ENCODE measurements around the gene ZNF574. TPM values are rescaled to one million over a fixed set of nuclear protein-coding genes. Genes with fewer than 3 reads are reported as not detected.
"Not testable (repeated sequence)": the region's sequence is repeated elsewhere in the genome, so short reads cannot be mapped to it uniquely, and the experiment has no call there.

Gene ZNF574
- total RNA-seq, 2 experiments from 2014 or later: 14.3 to 14.5 TPM

DNA sequence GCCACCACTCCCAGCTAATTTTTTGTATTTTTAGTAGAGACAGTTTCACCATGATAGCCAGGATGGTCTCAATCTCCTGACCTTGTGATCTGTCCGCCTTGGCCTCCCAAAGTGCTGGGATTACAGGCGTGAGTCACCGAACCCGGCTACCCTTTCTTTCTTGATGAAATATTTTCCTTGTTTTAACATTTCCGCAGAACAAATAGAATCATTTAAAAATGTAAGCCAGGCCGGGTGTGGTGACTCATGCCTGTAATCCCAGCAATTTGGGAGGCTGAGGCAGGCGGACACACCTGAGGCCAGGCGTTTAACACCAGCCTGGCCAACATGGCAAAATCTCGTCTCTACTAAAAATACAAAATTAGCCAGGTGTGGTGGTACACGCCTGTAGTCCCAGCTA lies 24.3 kb downstream of the ZNF574 start:
- CTCF ChIA-PET: interaction anchor here (1.2 kb wide), 1 partner anchor 10 kb away, joined by 3 read pairs; no protein-coding TSS in a partner anchor
- DNase-seq, H3K27me3 Mint-ChIP-seq, H3K27ac Mint-ChIP-seq, H3K4me1 Mint-ChIP-seq, H3K4me3 Mint-ChIP-seq, POLR2A ChIA-PET, H3K9me3 Mint-ChIP-seq: not testable (repeated sequence)
- peaks cover 15% of the 10 kb centered on the region for H3K36me3 Mint-ChIP-seq (ENCODE audit: low read depth)

DNA sequence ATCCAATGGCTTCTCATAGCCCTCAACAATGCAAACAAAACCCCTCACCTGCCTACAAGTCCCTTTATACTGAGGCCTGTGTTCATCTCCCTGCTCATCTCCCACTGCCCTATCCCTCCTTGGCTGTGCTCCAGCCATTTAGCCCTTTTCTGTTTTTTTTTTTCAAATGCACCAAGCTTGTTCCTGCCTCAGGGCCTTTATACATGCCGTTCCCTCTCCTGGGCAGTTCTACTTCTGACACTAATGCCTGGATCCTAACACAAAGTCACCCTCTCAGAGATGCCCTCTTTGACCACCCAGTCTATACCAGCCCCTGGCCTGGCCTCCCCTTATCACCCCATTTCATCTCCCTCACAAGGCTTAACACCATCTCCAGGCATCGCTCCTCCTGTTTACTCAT lies 26.9 kb downstream of the ZNF574 start:
- ChIA-PET POLR2A (no interaction called here), CTCF (interaction anchor here (1.0 to 1.4 kb wide), 4 partner anchors 194 to 338 kb away, joined by 3 to 4 read pairs (median 3); no protein-coding TSS in a partner anchor)
- peaks cover 6% of the 10 kb centered on the region for H3K36me3 Mint-ChIP-seq (ENCODE audit: low read depth)
- no peaks in the 10 kb centered on the region for H3K27me3 Mint-ChIP-seq
- DNase-seq: no peak
- H3K4me3 Mint-ChIP-seq: no peak overlapping the region
- H3K4me1 Mint-ChIP-seq: peaks cover 10% of the 10 kb centered on the region
- H3K27ac Mint-ChIP-seq: no peak overlapping the region
- H3K9me3 Mint-ChIP-seq: no peaks in the 10 kb centered on the region

DNA sequence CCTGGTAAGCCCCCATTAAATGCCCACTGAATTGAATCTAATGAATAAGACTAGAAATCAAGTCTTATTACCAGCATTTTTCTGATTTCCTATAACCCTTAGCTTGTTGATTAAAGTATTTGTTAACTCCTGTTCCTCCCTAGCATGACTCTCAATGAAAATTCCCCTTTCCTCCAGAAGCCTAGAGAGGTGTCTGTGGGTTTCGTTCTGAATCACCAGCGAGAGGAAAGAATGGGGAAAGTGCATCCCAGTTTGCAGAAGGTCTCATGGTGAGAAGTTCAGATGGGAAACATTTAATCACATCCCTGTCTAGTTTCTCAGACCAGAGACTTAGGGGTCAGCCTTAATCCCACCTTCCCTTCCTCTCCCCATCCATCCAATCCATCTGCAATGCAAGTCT lies 29.4 kb downstream of the ZNF574 start:
- CTCF ChIA-PET: interaction anchor here (1.5 kb wide), 1 partner anchor 335 kb away, joined by 5 read pairs; no protein-coding TSS in a partner anchor
- DNase-seq: no peak
- Mint-ChIP-seq H3K36me3 (ENCODE audit: low read depth) (no peaks in the 10 kb centered on the region), H3K27me3 (no peaks in the 10 kb centered on the region), H3K4me1 (peaks cover 16% of the 10 kb centered on the region), H3K4me3 (no peak overlapping the region), H3K9me3 (no peaks in the 10 kb centered on the region), H3K27ac (no peak overlapping the region)
- POLR2A ChIA-PET: no interaction called here

DNA sequence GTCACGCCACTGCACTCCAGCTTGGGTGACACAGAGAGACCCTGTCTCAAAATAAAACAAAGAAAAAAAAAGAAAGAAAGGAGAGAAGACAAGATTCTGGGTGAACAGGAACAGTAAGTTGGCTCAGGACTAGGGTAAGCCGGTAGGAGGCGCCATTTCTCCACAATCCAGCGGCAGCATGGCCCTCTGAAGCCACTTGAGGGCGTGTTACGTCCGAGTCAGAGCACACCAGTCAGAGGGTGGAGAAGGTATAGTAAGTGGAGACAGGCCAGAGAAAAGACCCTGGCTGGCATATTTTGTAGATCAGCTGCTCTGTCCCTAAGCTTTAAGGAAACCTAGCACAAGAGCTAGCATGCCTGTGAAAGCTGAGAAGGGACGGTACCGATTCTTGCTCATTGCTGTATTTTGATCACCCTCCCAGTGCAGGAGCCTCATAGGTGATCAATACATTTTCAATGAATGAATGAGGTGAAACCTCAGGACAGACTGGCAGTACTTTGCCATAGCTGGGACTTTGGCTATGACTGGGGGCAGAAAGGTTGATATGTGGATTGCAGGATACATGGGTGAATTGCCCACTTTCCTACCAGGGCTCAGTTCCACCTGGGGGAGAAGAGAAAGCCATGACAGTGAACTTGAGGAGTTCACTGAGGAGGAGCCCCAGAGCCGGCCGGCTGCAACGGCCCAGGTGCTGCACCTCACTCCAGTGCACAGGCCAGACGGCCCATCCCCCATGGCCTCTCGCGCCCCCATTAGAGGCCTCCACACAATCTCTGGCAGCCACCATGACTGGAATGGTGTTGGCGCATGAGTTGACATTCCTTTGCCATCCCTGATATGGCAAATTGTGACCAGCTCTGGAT lies 32.8 kb downstream of the ZNF574 start:
- H3K9me3 Mint-ChIP-seq: no peaks in the 10 kb centered on the region
- H3K4me1 Mint-ChIP-seq: peaks cover 34% of the 10 kb centered on the region
- H3K27ac Mint-ChIP-seq: no peak overlapping the region
- H3K36me3 Mint-ChIP-seq (ENCODE audit: low read depth): peaks cover 13% of the 10 kb centered on the region
- POLR2A ChIA-PET: no interaction called here
- CTCF ChIA-PET: interaction anchor here (0.6 to 3.6 kb wide), 37 partner anchors 12 to 331 kb away, joined by 3 to 23 read pairs (median 4); partner anchors contain the start of genes GSK3A and POU2F2
- H3K4me3 Mint-ChIP-seq: no peak overlapping the region
- DNase-seq: peak; percentile 92
- H3K27me3 Mint-ChIP-seq: no peaks in the 10 kb centered on the region

DNA sequence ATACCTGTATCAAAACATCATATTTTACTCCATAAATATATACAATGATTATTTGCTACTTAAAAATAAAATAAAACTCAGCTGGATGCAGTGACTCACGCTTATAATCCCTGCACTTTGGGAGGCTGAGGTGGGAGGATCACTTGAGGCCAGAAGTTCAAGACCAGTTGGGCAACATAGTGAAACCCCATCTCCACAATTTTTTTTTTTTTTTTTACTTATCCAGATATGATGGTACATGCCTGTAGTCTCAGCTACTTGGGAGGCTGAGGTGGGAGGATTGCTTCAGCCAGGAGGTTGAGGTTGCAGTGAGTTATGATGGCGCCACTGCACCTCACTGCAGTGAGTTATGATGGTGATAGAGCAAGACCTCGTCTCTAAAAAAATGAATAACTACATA lies 33.9 kb downstream of the ZNF574 start:
- Mint-ChIP-seq H3K4me3 (no peak overlapping the region), H3K9me3 (no peaks in the 10 kb centered on the region), H3K4me1 (peaks cover 38% of the 10 kb centered on the region), H3K36me3 (ENCODE audit: low read depth) (peaks cover 16% of the 10 kb centered on the region), H3K27me3 (no peaks in the 10 kb centered on the region), H3K27ac (no peak overlapping the region)
- DNase-seq: no peak
- ChIA-PET CTCF (interaction anchor here (0.6 to 3.6 kb wide), 8 partner anchors 11 to 330 kb away, joined by 3 to 23 read pairs (median 5); partner anchors contain the start of gene GSK3A), POLR2A (interaction anchor here (0.9 to 1.0 kb wide), 2 partner anchors 22 to 133 kb away, joined by 3 read pairs; partner anchors contain the start of gene GSK3A)

DNA sequence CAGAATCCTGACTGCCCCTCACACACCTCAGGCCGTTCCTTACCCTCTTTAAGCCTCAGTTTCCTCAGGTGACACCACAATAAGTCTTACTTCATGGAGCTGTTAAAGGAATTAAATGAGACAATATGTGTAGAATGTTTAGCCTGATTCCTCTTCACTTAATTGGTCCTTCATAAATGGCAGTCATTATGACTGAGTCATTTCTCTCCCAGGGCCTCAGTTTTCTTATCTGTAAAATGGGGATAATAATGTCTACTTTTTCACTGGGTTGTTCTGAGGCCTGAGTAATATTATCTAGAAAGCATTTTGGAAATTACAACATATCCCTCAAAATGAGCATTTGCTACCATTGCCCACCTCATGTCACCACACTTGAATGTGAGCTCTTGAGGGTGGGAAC lies 34.7 kb downstream of the ZNF574 start:
- peaks cover 32% of the 10 kb centered on the region for H3K4me1 Mint-ChIP-seq
- POLR2A ChIA-PET: interaction anchor here (0.9 kb wide), 1 partner anchor 21 kb away, joined by 3 read pairs; no protein-coding TSS in a partner anchor
- H3K27ac Mint-ChIP-seq: no peak overlapping the region

DNA sequence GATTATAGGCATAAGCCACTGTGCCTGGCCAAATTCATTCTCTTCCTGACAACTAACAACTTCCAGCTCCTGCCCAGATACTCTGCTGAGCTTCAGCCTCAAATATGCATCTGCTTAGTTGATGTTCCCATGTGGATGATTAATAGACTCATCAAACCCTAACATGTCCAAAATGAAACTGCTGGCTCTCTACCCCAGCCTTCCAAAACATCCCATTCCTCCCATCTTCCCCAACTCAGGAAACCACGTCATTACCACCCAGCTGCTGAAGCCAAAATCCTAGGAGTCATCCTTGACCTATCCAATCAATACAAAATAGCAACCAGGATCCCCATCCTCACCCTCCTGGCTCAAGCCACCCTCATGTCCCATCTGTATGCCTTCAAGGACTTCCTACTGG lies 35.4 kb downstream of the ZNF574 start:
- no peaks in the 10 kb centered on the region for H3K27me3 Mint-ChIP-seq
- H3K4me1 Mint-ChIP-seq: peaks cover 28% of the 10 kb centered on the region
- H3K4me3 Mint-ChIP-seq: no peak overlapping the region
- POLR2A ChIA-PET: no interaction called here
- peaks cover 28% of the 10 kb centered on the region for H3K36me3 Mint-ChIP-seq (ENCODE audit: low read depth)
- DNase-seq: no peak
- CTCF ChIA-PET: interaction anchor here (1.1 to 3.6 kb wide), 3 partner anchors 21 to 173 kb away, joined by 3 to 23 read pairs (median 4); partner anchors contain the start of gene POU2F2
- H3K27ac Mint-ChIP-seq: peak overlapping the region; percentile 48
- no peaks in the 10 kb centered on the region for H3K9me3 Mint-ChIP-seq

More for the DNA sequence above, 34.7 kb downstream of the ZNF574 start:
- H3K27me3 Mint-ChIP-seq: no peaks in the 10 kb centered on the region
- H3K9me3 Mint-ChIP-seq: no peaks in the 10 kb centered on the region
- DNase-seq: no peak
- H3K36me3 Mint-ChIP-seq (ENCODE audit: low read depth): peaks cover 21% of the 10 kb centered on the region
- H3K4me3 Mint-ChIP-seq: no peak overlapping the region
- CTCF ChIA-PET: interaction anchor here (0.6 to 3.6 kb wide), 4 partner anchors 22 to 290 kb away, joined by 3 to 23 read pairs (median 4); partner anchors contain the start of gene POU2F2

DNA sequence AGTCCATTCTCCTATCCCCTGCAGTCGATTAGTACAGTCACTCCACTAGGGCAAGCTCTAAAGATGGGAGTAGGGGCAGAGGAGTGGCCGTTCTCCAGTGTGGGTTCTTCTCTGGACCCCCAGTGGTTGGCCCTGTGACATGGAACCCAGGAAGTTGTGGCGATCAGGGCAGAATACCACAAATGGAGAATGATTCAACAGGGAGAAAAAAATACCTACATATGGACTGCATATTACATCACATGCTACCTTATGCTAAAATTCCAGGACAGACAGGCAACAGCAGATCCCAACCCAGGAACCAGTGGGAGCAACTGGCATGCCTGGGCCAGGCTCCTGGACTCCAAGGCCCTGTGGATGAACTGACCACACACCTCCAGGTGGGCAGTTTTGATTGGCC lies 35.8 kb downstream of the ZNF574 start:
- no peaks in the 10 kb centered on the region for H3K27me3 Mint-ChIP-seq
- no peaks in the 10 kb centered on the region for H3K9me3 Mint-ChIP-seq
- ChIA-PET CTCF (interaction anchor here (1.4 to 3.6 kb wide), 2 partner anchors 21 to 168 kb away, joined by 4 to 23 read pairs; partner anchors contain the start of gene POU2F2), POLR2A (no interaction called here)
- no peak overlapping the region for H3K4me3 Mint-ChIP-seq
- peaks cover 30% of the 10 kb centered on the region for H3K36me3 Mint-ChIP-seq (ENCODE audit: low read depth)
- DNase-seq: no peak
- no peak overlapping the region for H3K27ac Mint-ChIP-seq
- peaks cover 28% of the 10 kb centered on the region for H3K4me1 Mint-ChIP-seq

DNA sequence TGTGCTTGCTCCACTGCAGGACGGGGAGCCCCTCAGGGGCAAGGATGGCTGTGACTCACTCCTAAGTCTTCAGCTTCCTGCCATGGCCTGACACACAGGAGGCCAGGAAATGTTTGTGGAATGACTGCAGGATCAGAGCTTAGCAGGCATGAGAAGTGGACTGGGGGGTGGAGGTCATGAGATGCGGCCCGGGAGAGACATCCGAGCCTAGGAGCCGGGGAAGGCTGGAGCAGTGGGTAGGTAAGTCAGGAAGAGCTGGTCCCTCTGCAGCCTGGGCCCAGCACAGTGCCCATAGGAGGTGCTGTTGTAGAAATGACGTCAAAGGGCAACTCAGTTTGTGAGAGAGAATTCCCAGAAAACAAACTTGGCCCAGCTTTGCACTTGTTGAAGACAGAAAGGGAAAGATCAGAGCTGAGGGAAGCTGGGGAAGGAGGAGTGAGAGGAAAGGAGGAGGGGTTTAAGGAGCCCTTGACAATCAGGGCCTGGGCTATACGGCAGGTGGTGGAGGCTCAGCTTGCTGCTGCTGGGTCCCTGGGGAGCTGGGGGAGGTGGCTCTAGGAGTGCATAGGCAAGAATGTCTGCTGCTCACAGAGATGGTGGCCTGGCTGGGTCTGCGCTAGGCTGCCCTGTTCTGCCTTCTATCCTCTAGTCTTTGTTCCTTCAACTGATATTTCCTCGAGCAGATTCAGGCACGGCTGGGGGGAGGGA lies 37.8 kb downstream of the ZNF574 start:
- no peaks in the 10 kb centered on the region for H3K9me3 Mint-ChIP-seq
- ChIA-PET CTCF (interaction anchor here (0.5 to 1.5 kb wide), 3 partner anchors 19 to 129 kb away, joined by 3 read pairs; partner anchors contain the start of gene ZNF574), POLR2A (interaction anchor here (1.9 kb wide), 1 partner anchor 9 kb away, joined by 5 read pairs; no protein-coding TSS in a partner anchor)
- no peaks in the 10 kb centered on the region for H3K27me3 Mint-ChIP-seq
- H3K27ac Mint-ChIP-seq: no peak overlapping the region
- peaks cover 35% of the 10 kb centered on the region for H3K36me3 Mint-ChIP-seq (ENCODE audit: low read depth)
- H3K4me3 Mint-ChIP-seq: no peak overlapping the region
- DNase-seq: no peak
- H3K4me1 Mint-ChIP-seq: peaks cover 27% of the 10 kb centered on the region

DNA sequence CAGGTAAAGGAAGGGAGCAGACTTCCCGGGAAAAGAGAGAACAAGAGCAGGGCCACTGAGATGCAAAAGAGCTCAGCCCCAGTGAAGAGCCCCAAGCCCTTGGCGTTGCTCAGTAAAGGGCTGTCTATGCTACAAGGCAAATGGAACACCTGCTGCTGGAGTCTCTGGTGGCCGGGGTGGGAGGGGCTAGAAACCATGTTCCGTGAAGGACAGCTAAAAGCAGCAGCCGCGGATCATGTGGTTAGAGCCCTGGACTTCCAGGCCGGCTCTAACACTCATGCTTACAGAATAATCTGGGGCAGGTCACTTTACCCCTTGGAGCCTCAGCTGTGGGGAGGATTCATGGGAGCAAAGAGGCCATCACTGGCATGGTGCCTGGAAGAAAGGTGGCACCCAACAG lies 38.4 kb downstream of the ZNF574 start:
- ChIA-PET CTCF (interaction anchor here (0.5 to 1.5 kb wide), 3 partner anchors 9 to 38 kb away, joined by 3 read pairs; partner anchors contain the start of gene ZNF574), POLR2A (interaction anchor here (1.9 kb wide), 1 partner anchor 9 kb away, joined by 5 read pairs; no protein-coding TSS in a partner anchor)
- Mint-ChIP-seq H3K9me3 (no peaks in the 10 kb centered on the region), H3K4me1 (peaks cover 26% of the 10 kb centered on the region), H3K36me3 (ENCODE audit: low read depth) (peaks cover 37% of the 10 kb centered on the region), H3K27ac (no peak overlapping the region), H3K4me3 (no peak overlapping the region), H3K27me3 (no peaks in the 10 kb centered on the region)
- DNase-seq: no peak

DNA sequence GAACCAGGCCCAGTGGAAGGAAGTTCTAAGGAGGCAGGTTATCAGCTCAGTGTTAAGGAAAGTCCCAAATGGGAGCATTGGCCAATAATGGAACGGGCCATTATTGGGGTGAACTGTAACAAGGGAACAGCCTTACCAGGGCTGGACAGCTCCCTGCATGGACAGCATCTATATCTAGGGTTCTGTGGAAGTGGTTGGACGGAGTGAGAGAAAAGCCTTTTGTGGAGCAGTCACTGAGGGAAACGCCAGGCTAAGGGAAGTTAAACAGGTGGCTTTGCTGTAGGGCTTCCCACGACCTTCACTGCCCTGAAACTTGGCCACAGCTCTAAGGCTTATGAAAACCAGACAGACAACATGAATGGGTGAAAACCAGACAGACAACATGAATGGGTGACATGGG lies 39.3 kb downstream of the ZNF574 start:
- Mint-ChIP-seq H3K4me1 (peaks cover 26% of the 10 kb centered on the region), H3K36me3 (ENCODE audit: low read depth) (peaks cover 37% of the 10 kb centered on the region), H3K4me3 (no peak overlapping the region), H3K27me3 (no peaks in the 10 kb centered on the region), H3K27ac (no peak overlapping the region), H3K9me3 (no peaks in the 10 kb centered on the region)
- ChIA-PET POLR2A (interaction anchor here (1.9 kb wide), 1 partner anchor 8 kb away, joined by 5 read pairs; no protein-coding TSS in a partner anchor), CTCF (interaction anchor here (1.0 to 1.5 kb wide), 2 partner anchors 9 to 17 kb away, joined by 3 read pairs; no protein-coding TSS in a partner anchor)
- no peak for DNase-seq

DNA sequence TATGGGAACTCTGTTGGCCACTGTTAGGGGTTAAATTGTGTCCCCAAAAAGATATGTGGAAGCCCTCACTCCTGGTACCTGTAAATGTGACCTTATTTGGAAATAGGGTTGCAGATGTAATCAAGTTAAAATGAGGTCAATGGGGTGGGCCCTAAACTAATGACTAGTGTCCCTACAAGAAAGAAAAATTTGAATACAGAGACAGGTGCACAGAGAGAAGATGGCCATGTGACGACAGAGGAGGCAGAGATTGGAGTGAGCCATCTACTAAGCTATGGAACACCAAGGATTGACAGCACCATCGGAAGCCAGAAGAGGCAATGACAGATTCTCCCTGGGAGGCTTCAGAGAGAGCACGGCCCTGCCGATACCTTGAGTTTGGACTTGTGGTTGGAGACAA lies 39.7 kb downstream of the ZNF574 start:
- peaks cover 37% of the 10 kb centered on the region for H3K36me3 Mint-ChIP-seq (ENCODE audit: low read depth)
- ChIA-PET CTCF (no interaction called here), POLR2A (no interaction called here)
- DNase-seq: no peak
- peaks cover 28% of the 10 kb centered on the region for H3K4me1 Mint-ChIP-seq
- H3K9me3 Mint-ChIP-seq: no peaks in the 10 kb centered on the region
- H3K27ac Mint-ChIP-seq: no peak overlapping the region
- no peak overlapping the region for H3K4me3 Mint-ChIP-seq
- H3K27me3 Mint-ChIP-seq: no peaks in the 10 kb centered on the region
